Activated naive CD4-positive, alpha-beta T cell treated with anti-CD3 and anti-CD28 coated beads, Interleukin-2, amount 50 U/mL, for 24 hours (primary cell): Measurements from ENCODE around the gene TMEM14C.
"Not testable (repeated sequence)": the region's sequence is repeated elsewhere in the genome, so short reads cannot be mapped to it uniquely, and the experiment has no call there.

ENCODE experiments used
- H3K27ac Mint-ChIP-seq: one replicate; pipeline ENCODE4 v1.8.0; 2021; ENCODE audit warnings: mild to moderate bottlenecking, mixed read lengths
- H3K27me3 Mint-ChIP-seq: one replicate; pipeline ENCODE4 v1.8.0; 2021; ENCODE audit warnings: mixed read lengths
- H3K36me3 Mint-ChIP-seq: one replicate; pipeline ENCODE4 v1.8.0; 2021; ENCODE audit warnings: mixed read lengths
- H3K4me1 Mint-ChIP-seq: one replicate; pipeline ENCODE4 v1.8.0; 2021; ENCODE audit warnings: mixed read lengths
- H3K4me3 Mint-ChIP-seq: one replicate; pipeline ENCODE4 v1.8.0; 2021; ENCODE audit warnings: mild to moderate bottlenecking, mixed read lengths
- H3K9me3 Mint-ChIP-seq: one replicate; pipeline ENCODE4 v1.8.0; 2021; ENCODE audit warnings: mixed read lengths

TMEM14C gene

GRCh38 chr6:10713962-10714361 lies 8.9 kb upstream of the TMEM14C start:
- Mint-ChIP-seq H3K4me1 (no peaks in the 10 kb centered on the region), H3K27ac (peak overlapping the region; percentile 72), H3K4me3 (no peak overlapping the region), H3K27me3 (no peaks in the 10 kb centered on the region), H3K36me3 (peaks cover 3% of the 10 kb centered on the region), H3K9me3 (no peaks in the 10 kb centered on the region)

- Mint-ChIP-seq H3K27ac (peak overlapping the region; percentile 79), H3K4me3 (peak overlapping the region; percentile 87), H3K27me3 (no peaks in the 10 kb centered on the region), H3K36me3 (no peaks in the 10 kb centered on the region), H3K9me3 (no peaks in the 10 kb centered on the region), H3K4me1 (peaks cover 38% of the 10 kb centered on the region)
These were observed 3.4 kb upstream of the TMEM14C start for GRCh38 chr6:10719296-10719963.

GRCh38 chr6:10719964-10720264 lies 3.0 kb upstream of the TMEM14C start:
- Mint-ChIP-seq H3K27me3 (no peaks in the 10 kb centered on the region), H3K36me3 (no peaks in the 10 kb centered on the region), H3K9me3 (no peaks in the 10 kb centered on the region), H3K4me1 (peaks cover 41% of the 10 kb centered on the region), H3K27ac (peak overlapping the region; percentile 79), H3K4me3 (peak overlapping the region; percentile 87)

GRCh38 chr6:10720265-10720959 lies 2.5 kb upstream of the TMEM14C start:
- peak overlapping the region; percentile 87 for H3K4me3 Mint-ChIP-seq
- H3K4me1 Mint-ChIP-seq = peaks cover 46% of the 10 kb centered on the region
- no peaks in the 10 kb centered on the region for H3K36me3 Mint-ChIP-seq
- no peaks in the 10 kb centered on the region for H3K9me3 Mint-ChIP-seq
- H3K27me3 Mint-ChIP-seq = no peaks in the 10 kb centered on the region
- peak overlapping the region; percentile 12 for H3K27ac Mint-ChIP-seq

GRCh38 chr6:10720960-10721849 lies 1.7 kb upstream of the TMEM14C start:
- not testable (repeated sequence) for H3K36me3 Mint-ChIP-seq, H3K27me3 Mint-ChIP-seq, H3K9me3 Mint-ChIP-seq
- peaks cover 50% of the 10 kb centered on the region for H3K4me1 Mint-ChIP-seq
- H3K27ac Mint-ChIP-seq = peak overlapping the region; percentile 82
- peak overlapping the region; percentile 96 for H3K4me3 Mint-ChIP-seq

GRCh38 chr6:10721850-10722569 lies 860 bp upstream of the TMEM14C start:
- Mint-ChIP-seq H3K9me3 (no peaks in the 10 kb centered on the region), H3K4me3 (peak overlapping the region; percentile 96), H3K27me3 (no peaks in the 10 kb centered on the region), H3K4me1 (peaks cover 51% of the 10 kb centered on the region), H3K36me3 (no peaks in the 10 kb centered on the region), H3K27ac (peak overlapping the region; percentile 82)

GRCh38 chr6:10722570-10722819 lies 375 bp upstream of the TMEM14C start:
- Mint-ChIP-seq H3K4me1 (peaks cover 54% of the 10 kb centered on the region), H3K4me3 (peak overlapping the region; percentile 96), H3K9me3 (no peaks in the 10 kb centered on the region), H3K27me3 (no peaks in the 10 kb centered on the region), H3K36me3 (peaks cover 2% of the 10 kb centered on the region), H3K27ac (peak overlapping the region; percentile 71)

GRCh38 chr6:10723567-10723881 lies 654 bp downstream of the TMEM14C start:
- Mint-ChIP-seq H3K27ac (peak overlapping the region; percentile 95), H3K4me3 (peak overlapping the region; percentile 96), H3K27me3 (no peaks in the 10 kb centered on the region), H3K36me3 (peaks cover 4% of the 10 kb centered on the region), H3K4me1 (peaks cover 58% of the 10 kb centered on the region), H3K9me3 (no peaks in the 10 kb centered on the region)

GRCh38 chr6:10725044-10725443 lies 2.2 kb downstream of the TMEM14C start:
- Mint-ChIP-seq H3K9me3 (no peaks in the 10 kb centered on the region), H3K27me3 (no peaks in the 10 kb centered on the region), H3K27ac (no peak overlapping the region), H3K4me1 (peaks cover 52% of the 10 kb centered on the region), H3K4me3 (no peak overlapping the region), H3K36me3 (peaks cover 5% of the 10 kb centered on the region)

GRCh38 chr6:10725716-10726115 lies 2.8 kb downstream of the TMEM14C start:
- no peak overlapping the region for H3K27ac Mint-ChIP-seq
- peaks cover 52% of the 10 kb centered on the region for H3K4me1 Mint-ChIP-seq
- H3K27me3 Mint-ChIP-seq = no peaks in the 10 kb centered on the region
- no peak overlapping the region for H3K4me3 Mint-ChIP-seq
- no peaks in the 10 kb centered on the region for H3K9me3 Mint-ChIP-seq
- H3K36me3 Mint-ChIP-seq = peaks cover 7% of the 10 kb centered on the region

GRCh38 chr6:10730254-10730653 lies 7.4 kb downstream of the TMEM14C start:
- H3K9me3 Mint-ChIP-seq = no peaks in the 10 kb centered on the region

GRCh38 chr6:10733151-10733715 lies 10.4 kb downstream of the TMEM14C start:
- no peaks in the 10 kb centered on the region for H3K9me3 Mint-ChIP-seq
- no peak overlapping the region for H3K4me3 Mint-ChIP-seq
- H3K27ac Mint-ChIP-seq = peak overlapping the region; percentile 53
- H3K27me3 Mint-ChIP-seq = no peaks in the 10 kb centered on the region
- peaks cover 2% of the 10 kb centered on the region for H3K36me3 Mint-ChIP-seq
- no peaks in the 10 kb centered on the region for H3K4me1 Mint-ChIP-seq

More at GRCh38 chr6:10730254-10730653, 7.4 kb downstream of the TMEM14C start:
- peaks cover 14% of the 10 kb centered on the region for H3K4me1 Mint-ChIP-seq
- peaks cover 7% of the 10 kb centered on the region for H3K36me3 Mint-ChIP-seq
- no peak overlapping the region for H3K27ac Mint-ChIP-seq
- no peak overlapping the region for H3K4me3 Mint-ChIP-seq
- H3K27me3 Mint-ChIP-seq = no peaks in the 10 kb centered on the region

GRCh38 chr6:10733863-10734262 lies 11.0 kb downstream of the TMEM14C start:
- Mint-ChIP-seq H3K27me3 (no peaks in the 10 kb centered on the region), H3K27ac (peak overlapping the region; percentile 53), H3K4me1 (no peaks in the 10 kb centered on the region), H3K9me3 (no peaks in the 10 kb centered on the region), H3K36me3 (peaks cover 2% of the 10 kb centered on the region), H3K4me3 (no peak overlapping the region)

GRCh38 chr6:10736731-10737130 lies 13.9 kb downstream of the TMEM14C start:
- Mint-ChIP-seq H3K36me3 (no peaks in the 10 kb centered on the region), H3K9me3 (no peaks in the 10 kb centered on the region), H3K4me3 (no peak overlapping the region), H3K27me3 (no peaks in the 10 kb centered on the region), H3K4me1 (no peaks in the 10 kb centered on the region), H3K27ac (no peak overlapping the region)

GRCh38 chr6:10740061-10740460 lies 17.2 kb downstream of the TMEM14C start:
- no peak overlapping the region for H3K4me3 Mint-ChIP-seq

More at GRCh38 chr6:10740061-10740460, 17.2 kb downstream of the TMEM14C start:
- no peaks in the 10 kb centered on the region for H3K9me3 Mint-ChIP-seq
- H3K27ac Mint-ChIP-seq = no peak overlapping the region
- H3K4me1 Mint-ChIP-seq = no peaks in the 10 kb centered on the region
- H3K27me3 Mint-ChIP-seq = no peaks in the 10 kb centered on the region
- H3K36me3 Mint-ChIP-seq = no peaks in the 10 kb centered on the region
